WTC11 (cell line): ENCODE measurements around the gene KIAA1671. TPM values are rescaled to one million over a fixed set of nuclear protein-coding genes. Genes with fewer than 3 reads are reported as not detected.

Experiments used
- ATAC-seq: fragments of 200-7000 bp; cut with Tn5 transposase; 2 replicates; pipeline ENCODE4 v1.10.0; 2021; ENCODE audit warnings: mild to moderate bottlenecking, moderate library complexity
- CTCF ChIA-PET: fragments of 300-600 bp; sonication (Branson Sonifier 250); formaldehyde crosslinking; loops from one replicate; lab custom pipeline; 2021; ENCODE audit warnings: antibody characterized with exemption; lab: Charles Lee
- POLR2A ChIA-PET: fragments of 350-600 bp; sonication (Branson Sonifier 250); formaldehyde crosslinking; loops from one replicate; lab custom pipeline; 2021; ENCODE audit warnings: antibody characterized with exemption; lab: Charles Lee
- DNase-seq: peaks from one replicate; pipeline ENCODE4 v3.0.0; 2021; ENCODE audit warnings: low spot score
- H3K27ac Mint-ChIP-seq: 2 replicates; pipeline ENCODE4 v1.8.0; 2021; ENCODE audit warnings: mixed read lengths
- H3K27me3 Mint-ChIP-seq: 2 replicates; pipeline ENCODE4 v1.8.0; 2021; ENCODE audit warnings: low read depth, mild to moderate bottlenecking, moderate library complexity, mixed read lengths
- H3K36me3 Mint-ChIP-seq: 2 replicates; pipeline ENCODE4 v1.8.0; 2021; ENCODE audit warnings: mixed read lengths
- H3K4me1 Mint-ChIP-seq: 2 replicates; pipeline ENCODE4 v1.8.0; 2022; ENCODE audit warnings: mixed read lengths
- H3K4me3 Mint-ChIP-seq: 2 replicates; pipeline ENCODE4 v1.8.0; 2021; ENCODE audit warnings: mild to moderate bottlenecking, moderate library complexity, mixed read lengths
- H3K9me3 Mint-ChIP-seq: 2 replicates; pipeline ENCODE4 v1.8.0; 2021; ENCODE audit warnings: mixed read lengths
- ATF3 ChIP-seq: sonication (generic); formaldehyde crosslinking; conservative IDR thresholded peaks from 2 replicates; pipeline ENCODE4 v1.8.1; 2022; ENCODE audit warnings: mild to moderate bottlenecking, missing genetic modification reagents
- ATF6 ChIP-seq: sonication (generic); formaldehyde crosslinking; IDR thresholded peaks from 2 replicates; pipeline ENCODE4 v1.8.1; 2023; ENCODE audit warnings: mild to moderate bottlenecking, missing genetic modification reagents
- EMX1 ChIP-seq: fragments of 250-450 bp; sonication (Bioruptor Pico); IDR thresholded peaks from 2 replicates; pipeline ENCODE4 v1.8.0; 2021; ENCODE audit warnings: mild to moderate bottlenecking
- ERG ChIP-seq: fragments of 250-450 bp; sonication (Bioruptor Pico); IDR thresholded peaks from 2 replicates; pipeline ENCODE4 v1.8.0; 2021; ENCODE audit warnings: mild to moderate bottlenecking
- JUN ChIP-seq: sonication (generic); formaldehyde crosslinking; IDR thresholded peaks from 2 replicates; pipeline ENCODE4 v1.8.0; 2023; ENCODE audit warnings: mild to moderate bottlenecking, missing genetic modification reagents
- MAX ChIP-seq: sonication (generic); formaldehyde crosslinking; IDR thresholded peaks from 2 replicates; pipeline ENCODE4 v1.8.0; 2022; ENCODE audit warnings: mild to moderate bottlenecking, missing genetic modification reagents
- MXD4 ChIP-seq: fragments of 250-450 bp; sonication (Bioruptor Pico); IDR thresholded peaks from 2 replicates; pipeline ENCODE4 v1.8.0; 2021; ENCODE audit warnings: mild to moderate bottlenecking, moderate library complexity, borderline replicate concordance
- NFE2L1 ChIP-seq: sonication (generic); formaldehyde crosslinking; IDR thresholded peaks from 2 replicates; pipeline ENCODE4 v1.8.1; 2023; ENCODE audit warnings: missing genetic modification reagents
- PRDM15 ChIP-seq: sonication (generic); formaldehyde crosslinking; IDR thresholded peaks from 2 replicates; pipeline ENCODE4 v1.8.0; 2022; ENCODE audit warnings: missing genetic modification reagents
- PREB ChIP-seq: sonication (generic); formaldehyde crosslinking; IDR thresholded peaks from 2 replicates; pipeline ENCODE4 v1.8.1; 2022; ENCODE audit warnings: mild to moderate bottlenecking, missing genetic modification reagents, moderate library complexity, borderline replicate concordance
- TP53 ChIP-seq: sonication (generic); formaldehyde crosslinking; IDR thresholded peaks from 2 replicates; pipeline ENCODE4 v1.8.1; 2023; ENCODE audit warnings: mild to moderate bottlenecking, missing genetic modification reagents
- USF2 ChIP-seq: sonication (generic); formaldehyde crosslinking; IDR thresholded peaks from 2 replicates; pipeline ENCODE4 v1.8.1; 2023; ENCODE audit warnings: mild to moderate bottlenecking, missing genetic modification reagents, moderate library complexity
- ZBTB21 ChIP-seq: sonication (generic); formaldehyde crosslinking; IDR thresholded peaks from 2 replicates; pipeline ENCODE4 v1.8.1; 2023; ENCODE audit warnings: mild to moderate bottlenecking, missing genetic modification reagents, borderline replicate concordance
- ZMAT4 ChIP-seq: fragments of 250-450 bp; sonication (Bioruptor Pico); IDR thresholded peaks from 2 replicates; pipeline ENCODE4 v1.9.0; 2021; ENCODE audit warnings: mild to moderate bottlenecking
- ZNF138 ChIP-seq: sonication (generic); formaldehyde crosslinking; conservative IDR thresholded peaks from 2 replicates; pipeline ENCODE4 v1.8.1; 2022; ENCODE audit warnings: mild to moderate bottlenecking, moderate library complexity, missing genetic modification reagents
- ZNF281 ChIP-seq: sonication (generic); formaldehyde crosslinking; IDR thresholded peaks from 2 replicates; pipeline ENCODE4 v1.8.0; 2023; ENCODE audit warnings: mild to moderate bottlenecking, missing genetic modification reagents
- total RNA-seq: library from RNA; stranded (reverse); gene quantifications from 3 replicates; pipeline ENCODE4 v1.2.3, GENCODE V29; 2021

KIAA1671 gene
- total RNA-seq, 1 experiment from 2014 or later: 26.0 TPM

- DNase-seq: no peak
- Mint-ChIP-seq H3K27me3 (no peaks in the 10 kb centered on the region), H3K27ac (no peak overlapping the region), H3K4me3 (no peak overlapping the region), H3K4me1 (0 out of 2 replicates have a peak, but pooled peaks cover 3% of the 10 kb centered on the region), H3K9me3 (no peaks in the 10 kb centered on the region), H3K36me3 (no peaks in the 10 kb centered on the region)
- POLR2A ChIA-PET: interaction anchor here (0.6 kb wide), 1 partner anchor 20 kb away, joined by 3 read pairs; no protein-coding TSS in a partner anchor
- ATAC-seq: no peak
- TF ChIP-seq TP53 (no peak), ERG (CRISPR knock-in tag) (no peak), PREB (CRISPR knock-in tag) (no peak), MXD4 (CRISPR knock-in tag) (no peak)
- CTCF ChIA-PET: interaction anchor here (1.3 to 1.7 kb wide), 2 partner anchors 17 to 52 kb away, joined by 4 read pairs; no protein-coding TSS in a partner anchor
Observed at GRCh38 chr22:25161916-25162530, 209.5 kb downstream of the KIAA1671 start.

GRCh38 chr22:25162561-25162960 lies 210.0 kb downstream of the KIAA1671 start:
- H3K36me3 Mint-ChIP-seq: no peaks in the 10 kb centered on the region
- no peak overlapping the region for H3K27ac Mint-ChIP-seq
- H3K27me3 Mint-ChIP-seq: no peaks in the 10 kb centered on the region
- H3K4me1 Mint-ChIP-seq: 0 out of 2 replicates have a peak, but pooled peaks cover 3% of the 10 kb centered on the region
- no peak for ATAC-seq
- ChIA-PET CTCF (no interaction called here), POLR2A (no interaction called here)
- no peak for TF ChIP-seq ATF3 (CRISPR knock-in tag)
- no peak for TF ChIP-seq NFE2L1 (CRISPR knock-in tag)
- no peak for TF ChIP-seq EMX1 (CRISPR knock-in tag)
- TF ChIP-seq MAX: no peak
- no peak for TF ChIP-seq ZNF138 (CRISPR knock-in tag)
- TF ChIP-seq PRDM15 (CRISPR knock-in tag): no peak
- no peak for TF ChIP-seq ATF6 (CRISPR knock-in tag)
- TF ChIP-seq USF2 (CRISPR knock-in tag): no peak
- no peak for TF ChIP-seq JUN (CRISPR knock-in tag)
- no peak for TF ChIP-seq ZNF281
- no peak for TF ChIP-seq ZBTB21 (CRISPR knock-in tag)
- TF ChIP-seq ZMAT4 (CRISPR knock-in tag): no peak
- DNase-seq: no peak
- H3K9me3 Mint-ChIP-seq: no peaks in the 10 kb centered on the region
- no peak overlapping the region for H3K4me3 Mint-ChIP-seq
